Suprapubic skin (tissue), 4 donors: ENCODE results near the gene LRRC32.

Experiments
- CTCF ChIP-seq, 2 donors: fragments of 200-600 bp in 1 of 2; fragments of 450-650 bp in 1 of 2; sonication (generic) in 1 of 2; IDR thresholded peaks; one replicate each; pipeline ENCODE4 v1.5.1; 2016 to 2019; ENCODE audit warnings: antibody characterized with exemption in 2 of 2, mild to moderate bottlenecking in 1 of 2, moderate library complexity in 1 of 2
- POLR2A ChIP-seq, 2 donors: fragments of 450-650 bp; IDR thresholded peaks; one replicate each; pipeline ENCODE4 v1.6.1; 2017; ENCODE audit warnings: antibody characterized with exemption in 2 of 2, mild to moderate bottlenecking in 2 of 2, moderate library complexity in 2 of 2
- POLR2AphosphoS5 ChIP-seq, 3 donors: sonication (generic); formaldehyde crosslinking; IDR thresholded peaks; one replicate each; pipeline ENCODE4 v1.6.1; 2017; ENCODE audit warnings: antibody characterized with exemption in 3 of 3

- no peak for TF ChIP-seq CTCF (IDR thresholded peaks at IDR 0.05)
- TF ChIP-seq POLR2AphosphoS5 (IDR thresholded peaks at IDR 0.05) = no peak
- no peak for TF ChIP-seq POLR2A (IDR thresholded peaks at IDR 0.05)
Measured at GRCh38 chr11:76719281-76719680, 48.7 kb upstream of the LRRC32 start.
